GM18526 (cell line): ENCODE measurements around the gene DOCK4.

Experiments used
- POLR2A ChIP-seq: IDR thresholded peaks from 3 replicates; pipeline ENCODE4 v1.6.1; 2011; ENCODE audit not compliant: insufficient read length; ENCODE audit errors: extremely low read depth

The DOCK4 gene

DNA sequence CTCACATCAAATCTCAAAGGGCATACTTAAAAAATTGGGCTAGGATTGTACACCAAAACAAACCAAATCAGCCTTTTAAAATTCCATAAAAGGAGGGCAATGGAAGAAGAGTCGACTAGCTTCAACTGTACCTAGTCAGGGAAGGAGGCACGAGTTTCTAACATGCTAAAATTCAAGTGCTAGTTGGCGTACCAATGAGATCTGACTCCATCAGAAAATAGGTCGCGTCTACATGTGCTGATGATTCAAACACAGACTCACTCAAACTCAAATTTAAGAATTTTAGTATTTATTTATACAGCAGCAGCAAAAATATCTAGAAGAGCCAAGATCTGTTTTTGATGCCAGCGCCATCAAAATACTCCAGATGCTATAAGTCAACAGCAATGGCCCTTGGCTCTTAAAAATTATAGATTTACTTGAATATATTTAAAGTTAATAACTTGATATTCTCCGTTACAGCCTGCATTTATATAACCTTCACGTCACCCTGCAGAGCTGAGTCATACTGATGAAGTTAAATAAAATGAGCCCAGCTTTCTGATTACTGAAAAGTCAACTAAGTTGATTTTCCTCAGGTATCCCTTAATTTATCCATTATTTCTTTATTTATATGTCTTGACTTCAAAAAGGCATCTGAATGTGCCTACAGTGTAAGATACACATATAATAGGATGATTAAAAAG, 341.8 kb downstream of the DOCK4 start:
- no peak for TF ChIP-seq POLR2A

GRCh38 chr7:111863269-111863668, 342.9 kb downstream of the DOCK4 start:
- TF ChIP-seq POLR2A: no peak

DNA sequence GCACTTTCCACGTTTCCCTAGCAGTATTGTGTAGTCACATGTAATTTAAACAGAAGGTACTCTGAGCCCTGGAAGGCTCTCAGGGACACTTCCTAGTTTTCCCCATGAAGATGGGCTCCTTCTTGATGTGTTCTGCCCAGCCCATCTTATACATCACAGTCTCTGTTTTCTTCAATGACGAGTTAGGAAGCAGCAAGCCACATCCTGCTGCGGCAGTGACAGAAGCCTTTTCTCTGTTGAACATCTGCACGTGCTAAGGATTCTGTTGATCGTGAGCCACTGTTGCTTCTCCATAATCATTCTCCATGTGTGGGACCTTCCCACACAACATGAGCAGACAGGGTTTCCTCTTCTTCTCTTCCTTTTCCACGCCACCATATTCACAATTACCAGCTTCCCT, 346.0 kb downstream of the DOCK4 start:
- no peak for TF ChIP-seq POLR2A

- TF ChIP-seq POLR2A: no peak
Observed at GRCh38 chr7:111858331-111858730, 347.9 kb downstream of the DOCK4 start.

DNA sequence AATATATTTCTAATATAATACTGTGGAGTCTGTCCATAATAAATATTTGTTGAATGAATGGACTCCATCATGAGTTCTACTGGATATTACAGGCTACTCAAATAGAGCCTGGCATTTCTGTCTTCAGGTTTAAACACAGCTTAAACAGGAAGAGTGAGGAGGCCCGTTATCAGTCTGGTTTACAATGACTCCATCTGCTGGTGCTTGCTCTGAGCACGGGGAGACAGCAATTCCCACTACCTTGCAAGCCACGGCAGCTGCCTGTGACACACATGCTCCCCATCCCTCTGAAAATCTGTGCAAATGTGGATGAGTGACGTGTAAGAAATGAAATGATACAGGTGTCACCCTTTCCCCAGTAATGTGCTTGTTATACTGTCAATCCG, 350.4 kb downstream of the DOCK4 start:
- TF ChIP-seq POLR2A: no peak

DNA sequence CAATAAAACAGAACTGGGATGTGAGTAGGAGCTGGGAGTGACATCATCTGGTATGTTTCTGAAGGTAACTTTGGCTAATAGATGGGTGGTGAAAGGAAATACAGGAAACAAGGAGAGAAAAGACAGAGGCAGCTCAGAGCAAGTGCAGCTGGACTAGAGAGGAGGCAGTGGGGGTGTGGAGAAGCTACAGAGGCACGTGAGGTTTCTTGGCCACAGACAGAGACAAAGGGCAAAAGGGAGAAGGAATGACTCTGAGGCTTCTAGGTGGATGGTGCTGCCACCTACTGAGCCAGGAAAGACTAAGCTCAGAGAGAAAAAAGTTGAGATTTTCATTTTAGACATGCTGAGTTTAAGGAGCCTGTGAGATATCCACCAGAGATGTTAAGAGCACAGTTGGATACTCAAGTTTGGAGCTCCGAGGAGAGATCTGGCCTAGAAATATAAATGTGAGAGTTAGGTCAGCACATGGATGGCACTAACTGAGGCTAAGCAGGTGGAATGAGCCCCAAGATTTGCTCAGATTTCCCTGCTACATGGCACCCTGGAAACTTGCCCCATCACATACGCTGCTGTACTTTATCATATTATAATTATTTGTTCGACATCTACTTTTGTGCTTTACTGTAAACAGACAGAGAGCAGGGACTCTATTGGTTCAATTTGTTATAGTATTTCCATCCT, 350.9 kb downstream of the DOCK4 start:
- no peak for TF ChIP-seq POLR2A

- no peak for TF ChIP-seq POLR2A
Observed at GRCh38 chr7:111853201-111853990, 352.8 kb downstream of the DOCK4 start.

DNA sequence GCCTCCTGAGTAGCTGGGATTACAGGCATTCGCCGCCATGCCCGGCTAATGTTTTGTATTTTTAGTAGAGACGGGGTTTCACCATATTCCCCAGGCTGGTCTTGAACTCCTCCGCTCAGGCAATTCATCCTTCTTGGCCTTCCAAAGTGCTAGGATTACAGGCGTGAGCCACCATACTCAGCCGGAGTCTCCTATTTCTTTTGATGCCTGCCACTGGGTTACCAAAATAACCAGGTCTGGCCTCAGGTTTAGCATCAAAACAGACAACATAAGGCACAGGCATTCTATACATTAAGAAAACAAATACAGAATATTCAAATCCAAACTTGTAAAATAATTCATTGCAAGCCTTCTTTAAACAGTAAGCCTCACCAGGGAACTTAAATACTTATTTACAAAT, 354.1 kb downstream of the DOCK4 start:
- TF ChIP-seq POLR2A: no peak

DNA sequence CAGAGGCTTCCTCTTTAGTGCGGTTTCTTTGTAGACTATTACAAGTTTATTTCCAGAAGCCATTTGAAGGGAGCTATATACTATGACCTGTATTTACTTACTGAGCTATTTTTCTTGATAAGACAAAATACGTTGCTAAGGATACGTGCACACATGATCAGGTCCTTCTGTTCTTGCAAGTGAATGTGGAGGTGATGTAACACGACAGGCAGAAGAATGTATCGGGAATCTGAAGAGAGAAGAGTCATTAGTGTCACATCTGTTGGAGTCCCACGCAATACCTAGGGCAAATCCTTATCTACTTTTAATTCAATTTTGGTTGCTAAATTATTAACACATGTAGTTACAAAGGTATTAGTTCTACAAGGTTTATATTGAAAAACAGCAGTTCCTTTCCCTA, 359.3 kb downstream of the DOCK4 start:
- TF ChIP-seq POLR2A: no peak

GRCh38 chr7:111845853-111846252, 360.3 kb downstream of the DOCK4 start:
- no peak for TF ChIP-seq POLR2A

- no peak for TF ChIP-seq POLR2A
Observed at GRCh38 chr7:111844904-111845671, 361.1 kb downstream of the DOCK4 start.

DNA sequence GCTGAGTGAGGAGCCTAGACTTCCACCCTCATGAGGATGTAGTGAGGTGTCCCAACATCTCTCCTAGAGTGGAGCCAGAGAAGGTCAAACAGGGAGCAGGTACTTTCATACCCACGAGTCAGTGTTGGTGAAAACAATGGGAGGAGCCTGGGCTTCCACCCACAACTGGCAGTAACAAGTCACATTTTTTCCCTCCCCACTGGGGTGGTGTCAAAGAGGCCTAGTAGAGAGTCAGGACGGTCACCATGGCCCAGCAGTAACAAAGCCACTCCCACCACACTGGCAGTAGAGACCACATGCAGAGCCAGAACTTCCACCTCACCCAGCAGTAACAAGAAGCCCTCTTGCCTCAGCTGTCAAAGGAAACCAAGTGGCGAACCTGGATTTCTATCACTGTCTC, 363.7 kb downstream of the DOCK4 start:
- TF ChIP-seq POLR2A: no peak

- no peak for TF ChIP-seq POLR2A
Observed at GRCh38 chr7:111841596-111842205, 364.5 kb downstream of the DOCK4 start.

DNA sequence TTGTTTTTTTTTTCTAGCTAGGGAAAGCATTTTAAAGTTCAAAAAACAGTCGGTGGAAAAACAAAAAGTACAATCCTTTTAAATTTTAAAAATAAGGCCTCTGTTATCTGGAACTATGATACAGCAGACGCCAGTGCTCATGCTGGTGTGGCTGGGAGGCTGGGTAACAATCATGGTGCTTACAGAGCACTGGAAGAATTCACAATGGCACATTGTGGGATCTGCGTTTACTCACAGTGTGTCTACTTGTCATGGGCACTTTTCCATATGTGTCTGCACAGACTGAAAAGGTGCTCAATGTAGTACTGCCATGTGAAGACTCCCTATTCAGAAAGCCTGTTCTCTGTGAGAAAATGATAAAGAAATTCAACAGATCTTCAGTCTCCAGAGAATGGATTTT, 365.7 kb downstream of the DOCK4 start:
- TF ChIP-seq POLR2A: no peak

- no peak for TF ChIP-seq POLR2A
Observed at GRCh38 chr7:111839261-111839660, 366.9 kb downstream of the DOCK4 start.
